Left kidney (tissue), 2 donors: ENCODE measurements around the gene NBR1. TPM values are rescaled to one million over a fixed set of nuclear protein-coding genes. Genes with fewer than 3 reads are reported as not detected.
"Not testable (repeated sequence)": the region's sequence is repeated elsewhere in the genome, so short reads cannot be mapped to it uniquely, and the experiment has no call there.

Experiments
- DNase-seq: peaks from one replicate; pipeline ENCODE4 v3.0.0-alpha.2; 2013
- polyA plus RNA-seq: library from polyadenylated mRNA; unstranded; fragments of 120-200 nt; gene quantifications from one replicate; pipeline ENCODE4 v1.2.1, GENCODE V29; 2013; ENCODE audit not compliant: insufficient read length

Gene NBR1
- polyA plus RNA-seq, 1 donor: 116 TPM

DNA sequence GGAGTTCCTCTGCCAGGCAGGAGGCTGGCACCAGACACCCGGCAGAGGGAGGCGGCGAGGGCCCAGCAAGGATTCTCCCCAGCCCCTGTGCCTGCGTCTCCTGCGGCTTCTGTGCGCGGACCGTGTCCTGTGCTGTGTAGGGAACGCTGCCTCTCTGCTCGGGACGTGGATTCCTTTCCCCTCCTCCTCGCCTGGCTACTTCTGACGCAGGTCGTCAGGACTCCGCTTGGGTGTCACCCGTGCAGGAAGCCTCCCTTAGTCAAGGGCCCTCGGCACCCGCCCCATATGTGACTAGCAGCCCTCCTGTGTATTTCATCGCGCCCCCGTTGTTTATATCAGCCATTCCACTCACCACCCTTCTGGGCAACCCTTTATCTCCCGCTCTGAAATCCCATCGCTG, 75.4 kb downstream of the NBR1 start:
- DNase-seq: not testable (repeated sequence)

Other genes starting within 250 kb of the NBR1 start
- 76.3 TPM for gene AARSD1, start 206.8 kb upstream of the NBR1 start, polyA plus RNA-seq
- gene PTGES3L, start 191.1 kb upstream of the NBR1 start, polyA plus RNA-seq: 2.4 TPM
- gene RUNDC1, start 190.6 kb upstream of the NBR1 start, polyA plus RNA-seq: 17.6 TPM
- gene RPL27, start 172.8 kb upstream of the NBR1 start, polyA plus RNA-seq: 1,206 TPM
- 8.8 TPM for gene IFI35, start 164.4 kb upstream of the NBR1 start, polyA plus RNA-seq
- 113 TPM for gene VAT1, start 148.8 kb upstream of the NBR1 start, polyA plus RNA-seq
- gene RND2, start 146.0 kb upstream of the NBR1 start, polyA plus RNA-seq: 3.5 TPM
- gene BRCA1, start 45.9 kb upstream of the NBR1 start, polyA plus RNA-seq: 24.3 TPM
- 27.8 TPM for gene TMEM106A, start 40.7 kb downstream of the NBR1 start, polyA plus RNA-seq
- gene CCDC200, start 57.4 kb downstream of the NBR1 start, polyA plus RNA-seq: 44.1 TPM
- not detected for gene RNU2-1, start 62.8 kb downstream of the NBR1 start, polyA plus RNA-seq
- 7.1 TPM for gene ARL4D, start 227.8 kb downstream of the NBR1 start, polyA plus RNA-seq